ENCODE results near the gene DIAPH3. TPM values are rescaled to one million over a fixed set of nuclear protein-coding genes. Genes with fewer than 3 reads are reported as not detected.

Gene DIAPH3
- polyA plus RNA-seq, 1 of the 3 experiments (the other 2 are of a cell fraction) = 5.4 TPM

DNA sequence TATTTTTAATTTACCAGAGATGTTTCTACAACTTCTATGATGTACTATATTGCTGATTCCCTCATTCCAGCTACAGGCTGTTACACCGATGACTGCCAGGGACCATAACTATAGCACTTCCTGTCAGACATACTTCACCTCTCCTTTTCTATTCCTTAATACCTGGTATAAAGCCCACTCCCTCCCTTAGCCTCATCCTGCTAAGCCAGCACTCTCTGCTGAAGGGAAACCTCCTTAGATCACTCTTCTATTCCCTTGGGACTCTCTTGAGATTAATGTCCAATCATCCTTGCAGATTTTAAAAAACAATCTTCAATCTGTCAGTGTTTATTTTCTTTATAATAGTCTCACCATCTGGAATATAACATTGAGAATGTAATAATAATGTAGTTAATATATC, 127.9 kb downstream of the DIAPH3 start:
- Histone ChIP-seq H3K4me1 (ENCODE audit: control insufficient read depth in 1 of 2, insufficient read depth in 2 of 2, low read depth in 1 of 2, low read length in 1 of 2) (no peaks in the 10 kb centered on the region), H3K27ac (ENCODE audit: low read depth in 2 of 2, low read length in 1 of 2) (no peak overlapping the region), H3K9ac (no peak overlapping the region), H3K79me2 (ENCODE audit: insufficient read depth) (peaks cover 16% of the 10 kb centered on the region; the same call in 1 of the 2 replicates), H3K9me2 (no peaks in the 10 kb centered on the region), H3K27me3 (ENCODE audit: insufficient read depth) (no peaks in the 10 kb centered on the region), H3K9me3 (no peaks in the 10 kb centered on the region), H3K4me2 (no peak overlapping the region), H3K36me3 (replicated peaks in 1 of 2; ENCODE audit: control insufficient read depth in 1 of 2, insufficient read depth in 2 of 2, low read length in 1 of 2) (no peaks in the 10 kb centered on the region), H4K20me1 (ENCODE audit: insufficient read depth) (no peaks in the 10 kb centered on the region), H3K4me3 (ENCODE audit: low read depth in 2 of 2, low read length in 1 of 2) (no peak overlapping the region), H3F3A (replicated peaks; ENCODE audit: insufficient read depth) (no peaks in the 10 kb centered on the region), H2AFZ (ENCODE audit: low read depth) (no peak overlapping the region; the same call in 1 of the 2 replicates)
- WGBS (ENCODE audit: low lambda C conversion rate) = 100% methylated on average over 1 of the region's 1 CpG
- ChIA-PET POLR2A (no interaction called here), CTCF (no interaction called here)
- TF ChIP-seq TEAD4 (IDR thresholded peaks at IDR 0.05; ENCODE audit: borderline replicate concordance, insufficient read depth) (no peak), MEF2A (IDR thresholded peaks at IDR 0.05; ENCODE audit: borderline replicate concordance, low read depth) (no peak), USF1 (IDR thresholded peaks at IDR 0.05; ENCODE audit: borderline replicate concordance, low read depth) (no peak), GATA2 (CRISPR knock-in tag; IDR thresholded peaks at IDR 0.05) (no peak), NRF1 (IDR thresholded peaks at IDR 0.05; ENCODE audit: low read depth, low read length) (no peak)
- no peak for DNase-seq

DNA sequence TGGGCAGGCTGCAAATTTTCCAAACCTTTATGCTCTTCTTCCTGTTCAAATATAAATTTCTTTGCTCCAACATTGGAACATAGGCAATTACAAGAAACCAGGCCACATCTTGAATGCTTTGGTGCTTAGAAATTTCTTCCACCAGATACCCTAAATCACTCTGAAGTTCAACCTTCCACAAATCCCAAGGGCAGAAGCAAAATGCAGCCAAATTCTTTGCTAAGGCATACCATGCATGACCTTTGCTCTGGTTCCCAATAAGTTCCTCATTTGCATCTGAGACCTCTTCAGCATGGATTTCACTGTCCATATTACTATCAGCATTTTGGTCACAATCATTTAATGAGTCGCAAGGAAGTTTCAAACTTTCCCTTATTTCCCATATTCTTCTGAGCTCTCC, 130.9 kb downstream of the DIAPH3 start:
- no peak for DNase-seq
- Histone ChIP-seq H3K79me2 (ENCODE audit: insufficient read depth) (peaks cover 12% of the 10 kb centered on the region; the same call in 1 of the 2 replicates), H3K9ac (no peak overlapping the region), H3K4me1 (ENCODE audit: control insufficient read depth in 1 of 2, insufficient read depth in 2 of 2, low read depth in 1 of 2, low read length in 1 of 2) (no peaks in the 10 kb centered on the region), H3K4me3 (ENCODE audit: low read depth in 2 of 2, low read length in 1 of 2) (no peak overlapping the region), H3K27me3 (ENCODE audit: insufficient read depth) (no peaks in the 10 kb centered on the region), H2AFZ (ENCODE audit: low read depth) (no peak overlapping the region), H4K20me1 (ENCODE audit: insufficient read depth) (no peaks in the 10 kb centered on the region), H3K36me3 (replicated peaks in 1 of 2; ENCODE audit: control insufficient read depth in 1 of 2, insufficient read depth in 2 of 2, low read length in 1 of 2) (no peaks in the 10 kb centered on the region), H3K4me2 (no peak overlapping the region), H3K9me3 (no peaks in the 10 kb centered on the region), H3F3A (replicated peaks; ENCODE audit: insufficient read depth) (no peaks in the 10 kb centered on the region), H3K27ac (ENCODE audit: low read depth in 2 of 2, low read length in 1 of 2) (no peak overlapping the region), H3K9me2 (no peaks in the 10 kb centered on the region)
- WGBS (ENCODE audit: low lambda C conversion rate) = 100% methylated on average over 1 of the region's 1 CpG
- TF ChIP-seq EZH2phosphoT487 (IDR thresholded peaks at IDR 0.05; ENCODE audit: borderline replicate concordance, low read depth) (no peak), MEF2A (IDR thresholded peaks at IDR 0.05; ENCODE audit: borderline replicate concordance, low read depth) (no peak), YY1 (IDR thresholded peaks at IDR 0.05; ENCODE audit: low read depth) (no peak), RCOR1 (IDR thresholded peaks at IDR 0.05; ENCODE audit: low read length) (no peak)
- ChIA-PET CTCF (no interaction called here), POLR2A (no interaction called here)

DNA sequence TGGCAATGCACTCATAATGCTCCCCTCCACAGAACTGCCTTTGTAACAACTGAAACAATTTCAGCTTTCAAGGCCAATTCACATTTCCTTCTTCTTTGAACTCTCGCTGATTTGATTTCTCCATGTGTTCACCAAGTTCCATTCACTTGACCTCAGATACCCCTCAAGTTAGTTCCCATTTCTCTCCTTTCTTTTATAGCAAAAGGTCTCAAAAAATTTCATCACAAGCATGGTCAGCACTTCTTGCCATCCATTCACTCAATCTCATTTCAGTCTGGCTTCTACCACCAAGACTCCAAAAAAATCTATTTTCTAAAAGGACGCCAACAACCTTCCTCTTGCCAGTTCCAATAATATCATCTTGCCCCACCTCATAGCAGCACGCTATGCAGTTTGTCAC, 135.7 kb downstream of the DIAPH3 start:
- Histone ChIP-seq H3K27ac (ENCODE audit: low read depth in 2 of 2, low read length in 1 of 2) (no peak overlapping the region), H3K4me3 (ENCODE audit: low read depth in 2 of 2, low read length in 1 of 2) (no peak overlapping the region), H3K79me2 (ENCODE audit: insufficient read depth) (peaks cover 26% of the 10 kb centered on the region), H3K36me3 (replicated peaks in 1 of 2; ENCODE audit: control insufficient read depth in 1 of 2, insufficient read depth in 2 of 2, low read length in 1 of 2) (no peaks in the 10 kb centered on the region), H3K27me3 (ENCODE audit: insufficient read depth) (no peaks in the 10 kb centered on the region), H3K4me2 (no peak overlapping the region), H3K9me3 (no peaks in the 10 kb centered on the region), H3K9me2 (no peaks in the 10 kb centered on the region), H3K4me1 (ENCODE audit: control insufficient read depth in 1 of 2, insufficient read depth in 2 of 2, low read depth in 1 of 2, low read length in 1 of 2) (no peaks in the 10 kb centered on the region), H2AFZ (ENCODE audit: low read depth) (no peak overlapping the region), H3K9ac (no peak overlapping the region), H4K20me1 (ENCODE audit: insufficient read depth) (no peaks in the 10 kb centered on the region), H3F3A (replicated peaks; ENCODE audit: insufficient read depth) (peaks cover 3% of the 10 kb centered on the region)
- TF ChIP-seq FOXJ3 (CRISPR knock-in tag; IDR thresholded peaks at IDR 0.05) (no peak), MEF2A (IDR thresholded peaks at IDR 0.05; ENCODE audit: borderline replicate concordance, low read depth) (no peak), USF1 (IDR thresholded peaks at IDR 0.05; ENCODE audit: borderline replicate concordance, low read depth) (no peak), NFIC (IDR thresholded peaks at IDR 0.05; ENCODE audit: borderline replicate concordance) (no peak), GABPA (IDR thresholded peaks at IDR 0.05; ENCODE audit: low read depth) (no peak), RXRA (IDR thresholded peaks at IDR 0.05; ENCODE audit: borderline replicate concordance, low read depth) (no peak), TCF12 (IDR thresholded peaks at IDR 0.05) (no peak), RFX5 (IDR thresholded peaks at IDR 0.05; ENCODE audit: low read length) (no peak)
- no peak for DNase-seq
- POLR2A ChIA-PET = no interaction called here
- WGBS (ENCODE audit: low lambda C conversion rate) = 96% methylated on average over 3 of the region's 3 CpGs
- CTCF ChIA-PET = no interaction called here

Measured in SK-N-SH (cell line).